ENCODE results near the gene BUB1B. TPM values are rescaled to one million over a fixed set of nuclear protein-coding genes. Genes with fewer than 3 reads are reported as not detected.
A peak's percentile ranks its signal among the peaks of the same experiment; 100 is the strongest.

Gene BUB1B
- total RNA-seq, 1 experiment from 2014 or later, result 83.2 TPM

DNA sequence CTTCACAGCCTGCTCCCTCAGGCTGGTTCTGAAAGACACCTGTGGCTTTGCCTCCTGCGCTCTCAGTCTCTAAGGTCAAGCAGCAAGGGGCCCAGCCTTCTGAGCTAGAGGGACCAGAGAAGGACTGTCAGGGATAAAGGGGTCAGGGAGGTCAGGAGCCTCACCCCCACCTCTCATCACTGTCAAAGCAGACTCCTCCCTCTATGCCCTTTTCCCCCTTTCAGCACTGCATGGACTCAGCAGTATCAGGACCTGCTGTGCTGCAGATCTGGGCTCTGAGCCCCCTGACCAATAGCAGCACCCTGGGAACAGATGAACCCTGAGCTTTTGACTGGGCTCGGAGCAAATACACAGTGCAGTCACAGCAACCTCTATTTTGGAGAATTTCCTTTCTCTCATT, 49.0 kb upstream of the BUB1B start:
- no peaks in the 10 kb centered on the region for H3K9me3 ChIP-seq (ENCODE audit: control insufficient read depth, low read depth, low read length)
- Mint-ChIP-seq H3K4me3 (peak overlapping the region in 1 of 2 experiments; percentile 33; a peak in 1 of 5 replicates), H3K9me3 (no peaks in the 10 kb centered on the region; a peak in 1 of 5 replicates), H3K27ac (0 out of 7 replicates have a peak overlapping the region, but pooled peaks of 1 of the 3 experiments have one; percentile 45), H3K4me1 (peaks cover 48 to 64% of the 10 kb centered on the region in 2 experiments), H3K36me3 (ENCODE audit: insufficient read depth in 1 of 3, low read depth in 3 of 3) (no peaks in the 10 kb centered on the region), H3K27me3 (ENCODE audit: low read depth) (peaks cover 1% of the 10 kb centered on the region; the same call in 1 of the 2 replicates)
- DNase-seq, result no peak
- H3K56ac ChIP-seq (ENCODE audit: insufficient read length, low read depth, low read length), result no peak overlapping the region
- H2BK5ac ChIP-seq (ENCODE audit: insufficient read length, low read length), result no peak overlapping the region
- no CpG with 5 or more reads among the region's 2 CpGs for WGBS (ENCODE audit: extremely low coverage, insufficient read length, low lambda C conversion rate)
- no peak overlapping the region for H3K23ac ChIP-seq (ENCODE audit: insufficient read length, low read depth, low read length)
- H3K14ac ChIP-seq (ENCODE audit: insufficient read depth, low read length), result no peak overlapping the region
- H3K18ac ChIP-seq (ENCODE audit: insufficient read length, low read depth, low read length), result no peak overlapping the region
- no peak overlapping the region for H2AK5ac ChIP-seq (ENCODE audit: insufficient read length, low read length)
- H4K8ac ChIP-seq (replicated peaks; ENCODE audit: insufficient read length, low read depth, low read length), result no peak overlapping the region
- no peak overlapping the region for H2BK20ac ChIP-seq (ENCODE audit: low read depth, low read length, poor library complexity, severe bottlenecking)
- no peak overlapping the region for H2BK120ac ChIP-seq (ENCODE audit: low read depth, low read length, poor library complexity, severe bottlenecking)
- H2AFZ ChIP-seq (ENCODE audit: low read length), result no peak overlapping the region
- H4K5ac ChIP-seq (ENCODE audit: insufficient read length, low read depth, low read length), result no peak overlapping the region
- peaks cover 8% of the 10 kb centered on the region for H3K4me1 ChIP-seq (ENCODE audit: insufficient read depth, low read length)
- no peaks in the 10 kb centered on the region; the same call in 1 of the 2 replicates for H3K27me3 ChIP-seq (ENCODE audit: insufficient read depth, low read length)
- H4K20me1 ChIP-seq (ENCODE audit: control insufficient read depth, insufficient read depth, insufficient read length), result no peaks in the 10 kb centered on the region
- H3T11ph ChIP-seq (ENCODE audit: low read length), result no peak overlapping the region
- no peak overlapping the region for H3K9ac ChIP-seq (ENCODE audit: extremely low read depth, insufficient read length, low read length)
- H3K79me1 ChIP-seq (ENCODE audit: insufficient read depth, low read depth, low read length, poor library complexity, severe bottlenecking), result no peaks in the 10 kb centered on the region
- no peaks in the 10 kb centered on the region for H3K79me2 ChIP-seq (ENCODE audit: insufficient read depth, low read length)
- H2BK15ac ChIP-seq (ENCODE audit: low read depth, low read length), result no peak overlapping the region
- no peak overlapping the region for H3K4me2 ChIP-seq (ENCODE audit: insufficient read depth, insufficient read length, low read length)
- no peak overlapping the region for H3K4ac ChIP-seq (ENCODE audit: low read depth, low read length)
- no peak overlapping the region for H4K91ac ChIP-seq (ENCODE audit: insufficient read length, low read depth, low read length)
- H3K27ac ChIP-seq (ENCODE audit: insufficient read length, low read depth, low read length), result no peak overlapping the region
- TF ChIP-seq, protein P1, sequence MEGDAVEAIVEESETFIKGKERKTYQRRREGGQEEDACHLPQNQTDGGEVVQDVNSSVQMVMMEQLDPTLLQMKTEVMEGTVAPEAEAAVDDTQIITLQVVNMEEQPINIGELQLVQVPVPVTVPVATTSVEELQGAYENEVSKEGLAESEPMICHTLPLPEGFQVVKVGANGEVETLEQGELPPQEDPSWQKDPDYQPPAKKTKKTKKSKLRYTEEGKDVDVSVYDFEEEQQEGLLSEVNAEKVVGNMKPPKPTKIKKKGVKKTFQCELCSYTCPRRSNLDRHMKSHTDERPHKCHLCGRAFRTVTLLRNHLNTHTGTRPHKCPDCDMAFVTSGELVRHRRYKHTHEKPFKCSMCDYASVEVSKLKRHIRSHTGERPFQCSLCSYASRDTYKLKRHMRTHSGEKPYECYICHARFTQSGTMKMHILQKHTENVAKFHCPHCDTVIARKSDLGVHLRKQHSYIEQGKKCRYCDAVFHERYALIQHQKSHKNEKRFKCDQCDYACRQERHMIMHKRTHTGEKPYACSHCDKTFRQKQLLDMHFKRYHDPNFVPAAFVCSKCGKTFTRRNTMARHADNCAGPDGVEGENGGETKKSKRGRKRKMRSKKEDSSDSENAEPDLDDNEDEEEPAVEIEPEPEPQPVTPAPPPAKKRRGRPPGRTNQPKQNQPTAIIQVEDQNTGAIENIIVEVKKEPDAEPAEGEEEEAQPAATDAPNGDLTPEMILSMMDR (conservative IDR thresholded peaks at IDR 0.05), result no peak
- peaks cover 10% of the 10 kb centered on the region for H3K23me2 ChIP-seq (ENCODE audit: insufficient read length, low read depth, low read length, poor library complexity, severe bottlenecking)
- H2BK12ac ChIP-seq (ENCODE audit: insufficient read length, low read depth, low read length), result no peak overlapping the region

Data from H9 (cell line).